KOPT-K1 (cell line): ENCODE data around the gene HPN.

ENCODE experiments used
- H3K27ac ChIP-seq: fragments of 200-600 bp; sonication (generic); 2 replicates; pipeline ENCODE4 v1.5.1; 2016; ENCODE audit warnings: antibody characterized with exemption, mild to moderate bottlenecking, low read depth, low read length; ENCODE audit not compliant: poor library complexity, severe bottlenecking
- H3K36me3 ChIP-seq: fragments of 200-600 bp; sonication (generic); 2 replicates; pipeline ENCODE4 v1.5.1; 2017; ENCODE audit warnings: antibody characterized with exemption, mild to moderate bottlenecking, low read length, moderate library complexity; ENCODE audit not compliant: insufficient read depth
- H3K9me3 ChIP-seq: fragments of 200-600 bp; sonication (generic); 2 replicates; pipeline ENCODE4 v1.5.1; 2017; ENCODE audit warnings: antibody characterized with exemption, low read length, mild to moderate bottlenecking; ENCODE audit not compliant: insufficient read depth, poor library complexity, severe bottlenecking

Gene HPN

DNA sequence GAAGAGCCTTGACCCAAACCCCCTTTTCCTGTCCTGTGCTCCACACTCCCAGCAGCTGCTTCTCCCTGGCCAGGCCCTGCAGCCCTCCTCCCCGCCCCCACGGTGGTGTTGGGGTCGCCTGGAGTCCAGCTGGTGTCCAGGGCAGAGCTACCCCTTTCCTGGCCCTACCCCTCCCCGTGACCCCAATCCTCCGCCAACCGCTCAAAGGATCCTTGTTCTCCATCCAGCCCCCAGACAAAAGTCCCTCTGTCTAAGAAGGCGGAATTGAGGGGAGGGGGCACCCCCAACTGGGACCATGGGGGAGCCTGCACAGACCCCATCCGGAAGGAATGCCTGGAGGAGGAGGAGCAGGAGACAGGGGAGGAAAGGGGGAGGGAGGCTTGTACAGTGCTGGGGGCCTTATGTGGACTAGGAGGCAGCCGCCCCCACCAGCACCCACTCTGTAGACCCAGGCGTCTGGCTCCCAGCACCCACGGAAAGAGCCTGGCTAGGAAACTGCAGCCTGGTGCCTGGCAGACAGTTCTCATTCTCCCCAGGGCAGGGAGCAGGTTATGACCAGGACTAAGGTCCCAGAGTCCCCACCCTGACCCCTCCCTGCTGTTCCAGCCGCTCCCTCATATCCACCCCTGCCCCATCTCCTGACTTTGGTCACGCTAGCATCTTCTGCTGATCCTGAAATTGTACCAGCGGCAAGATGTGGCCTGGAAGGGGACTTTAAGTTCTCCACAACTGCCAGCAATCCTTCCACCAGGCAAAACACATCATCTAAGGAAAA lies 73.8 kb downstream of the HPN start, which contains the start of gene FXYD3:
Gene FXYD3, plus strand, starts transcription at position 647 of the 775 bp plus-strand sequence. CDS start 3,554 bp downstream, outside the sequence.
- no peaks in the 10 kb centered on the region for H3K9me3 ChIP-seq
- no peaks in the 10 kb centered on the region for H3K36me3 ChIP-seq
- no peak within 1 kb of the TSS for H3K27ac ChIP-seq
